22Rv1 (cell line): ENCODE data around the gene GAS6.

Experiments
- H3K27ac ChIP-seq: fragments of 450-650 bp; 2 replicates; pipeline ENCODE4 v1.5.1; 2017
- CTCF ChIP-seq: fragments of 450-650 bp; IDR thresholded peaks from 2 replicates; pipeline ENCODE4 v1.5.1; 2017; ENCODE audit warnings: mild to moderate bottlenecking
- ZFX ChIP-seq: fragments of 450-650 bp; IDR thresholded peaks from 2 replicates; pipeline ENCODE4 v1.6.1; 2017; ENCODE audit warnings: antibody characterized with exemption, borderline replicate concordance

GAS6 gene

DNA sequence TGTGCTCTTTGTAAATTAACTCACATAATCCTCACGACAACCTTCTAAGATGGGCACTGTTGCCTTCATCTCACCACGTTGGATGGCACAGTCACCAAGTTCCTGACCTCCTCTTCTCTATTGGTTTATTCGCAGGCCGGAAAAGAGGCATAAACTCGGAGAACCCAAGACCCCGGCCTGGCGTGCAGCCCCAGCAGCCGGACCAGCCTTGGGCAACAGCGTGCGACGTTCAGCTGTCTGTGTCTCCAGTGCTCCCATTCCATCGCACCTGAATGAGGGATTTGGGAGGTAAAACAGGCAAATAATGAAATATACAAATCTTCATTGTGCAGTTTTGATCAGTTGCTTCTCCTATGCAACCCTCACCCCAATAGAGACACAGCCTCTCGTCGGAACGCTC is 34.5 kb upstream of the GAS6 start:
- H3K27ac ChIP-seq, result no peak overlapping the region
- TF ChIP-seq CTCF (no peak), ZFX (no peak)

DNA sequence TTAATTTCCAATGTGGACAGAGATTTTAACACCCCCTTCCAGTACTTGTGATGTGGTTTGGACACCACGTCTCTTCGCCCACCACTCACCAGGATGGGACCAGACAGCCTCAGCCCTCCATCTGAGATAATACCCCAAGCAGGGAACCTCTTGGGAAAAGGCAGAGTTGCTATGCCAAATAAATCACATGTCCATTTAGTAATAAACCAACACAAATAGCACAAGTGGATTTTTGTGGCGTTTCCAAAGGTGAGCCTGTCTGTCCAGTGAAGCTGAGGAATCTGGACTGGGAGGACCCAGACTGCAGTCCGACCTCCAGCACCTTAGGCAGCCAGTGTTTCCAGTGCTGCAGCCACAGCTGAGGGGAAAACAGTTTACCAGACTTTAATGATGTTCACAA is 34.1 kb upstream of the GAS6 start:
- no peak overlapping the region for H3K27ac ChIP-seq

GRCh38 chr13:113897161-113897560 is 33.3 kb upstream of the GAS6 start:
- TF ChIP-seq CTCF (no peak), ZFX (no peak)
- no peak overlapping the region for H3K27ac ChIP-seq

More for the DNA sequence above, 34.1 kb upstream of the GAS6 start:
- TF ChIP-seq CTCF, result no peak
- TF ChIP-seq ZFX, result no peak

DNA sequence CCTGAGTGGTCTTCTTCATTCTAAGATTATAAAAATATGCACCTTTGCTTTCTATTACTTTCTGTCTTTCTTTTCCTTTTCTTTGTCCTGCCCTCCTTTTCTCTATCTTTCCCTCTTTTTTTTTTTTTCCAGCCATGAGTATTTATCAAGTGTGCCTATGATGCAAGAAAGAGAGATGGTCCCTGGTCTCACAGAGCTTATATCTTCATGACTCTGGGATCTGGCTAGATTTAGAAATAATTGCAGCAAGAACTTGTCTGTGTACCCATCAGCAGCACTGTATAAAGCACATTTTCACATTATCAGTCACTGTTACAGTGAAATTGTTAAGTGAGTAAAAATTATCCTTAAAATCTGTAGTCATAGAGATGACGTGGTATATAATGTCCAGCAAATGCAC is 31.6 kb upstream of the GAS6 start:
- no peak overlapping the region for H3K27ac ChIP-seq
- no peak for TF ChIP-seq ZFX
- no peak for TF ChIP-seq CTCF

GRCh38 chr13:113890774-113891480 is 27.1 kb upstream of the GAS6 start:
- H3K27ac ChIP-seq, result no peak overlapping the region
- no peak for TF ChIP-seq CTCF
- TF ChIP-seq ZFX, result no peak

GRCh38 chr13:113889467-113889866 is 25.6 kb upstream of the GAS6 start:
- H3K27ac ChIP-seq, result no peak overlapping the region
- TF ChIP-seq ZFX (no peak), CTCF (no peak)

GRCh38 chr13:113888701-113889330 is 24.9 kb upstream of the GAS6 start:
- TF ChIP-seq CTCF (no peak), ZFX (no peak)
- H3K27ac ChIP-seq, result no peak overlapping the region
